HG02943 (cell line): ENCODE results near the gene EIPR1.
"Not testable (repeated sequence)": the region's sequence is repeated elsewhere in the genome, so short reads cannot be mapped to it uniquely, and the experiment has no call there.

ENCODE experiments used
- ATAC-seq: cut with Tn5 transposase; IDR thresholded peaks from one replicate; pipeline ENCODE4 v1.9.1; 2021; ENCODE audit warnings: mild to moderate bottlenecking, low read depth, moderate library complexity; ENCODE audit not compliant: unreplicated experiment

Gene EIPR1

DNA sequence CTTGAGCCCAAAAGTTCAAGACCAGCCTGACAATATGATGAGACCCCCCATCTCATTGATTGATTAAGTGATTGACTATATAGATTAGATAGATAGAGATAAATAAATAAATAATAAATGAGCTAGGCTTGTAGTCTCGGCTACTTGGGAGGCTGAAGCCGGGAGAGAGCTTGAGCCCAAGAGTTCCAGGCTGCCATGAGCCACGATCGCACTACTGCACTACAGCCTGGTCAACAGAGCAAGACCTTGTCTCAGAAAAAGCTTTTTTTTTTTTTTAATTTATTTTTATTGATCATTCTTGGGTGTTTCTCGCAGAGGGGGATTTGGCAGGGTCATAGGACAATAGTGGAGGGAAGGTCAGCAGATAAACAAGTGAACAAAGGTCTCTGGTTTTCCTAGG, 12.4 kb downstream of the EIPR1 start:
- no peak for ATAC-seq

DNA sequence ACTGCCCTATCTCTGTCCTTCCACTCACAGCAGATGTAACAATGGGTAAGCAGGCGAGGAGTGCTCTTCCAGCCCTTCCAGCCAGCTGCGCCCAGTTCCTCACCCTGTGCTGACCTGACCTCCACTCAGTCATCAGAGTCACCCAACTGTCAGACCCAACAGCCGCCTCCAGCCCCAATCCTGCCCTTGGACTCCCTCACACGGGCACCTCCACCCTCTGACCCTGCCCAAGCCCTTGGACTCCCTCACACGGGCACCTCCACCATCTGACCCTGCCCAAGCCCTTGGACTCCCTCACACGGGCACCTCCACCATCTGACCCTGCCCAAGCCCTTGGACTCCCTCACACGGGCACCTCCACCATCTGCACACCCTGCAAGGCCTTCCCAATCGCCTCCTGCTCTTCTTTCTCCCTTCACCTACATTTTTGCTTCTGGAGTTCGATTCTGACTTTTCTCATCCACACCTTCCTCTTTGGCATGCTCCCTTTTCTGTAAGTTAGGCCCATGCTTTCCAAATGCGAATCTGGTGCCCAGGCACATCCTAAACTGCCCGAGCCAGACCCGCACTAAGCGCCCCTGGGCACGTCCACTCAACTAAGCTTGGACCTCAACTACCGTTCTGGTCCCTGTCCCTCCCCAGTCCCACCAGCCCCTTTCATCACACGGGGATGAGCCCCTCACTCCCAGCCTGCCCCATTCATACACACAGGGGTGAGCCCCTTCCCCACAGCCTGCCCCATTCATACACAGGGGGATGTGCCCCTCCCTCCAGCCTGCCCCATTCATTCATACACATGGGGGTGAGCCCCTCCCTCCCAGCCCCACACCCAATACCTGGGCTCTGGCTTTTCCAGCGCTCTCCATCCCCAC, 15.9 kb downstream of the EIPR1 start:
- ATAC-seq: no peak

DNA sequence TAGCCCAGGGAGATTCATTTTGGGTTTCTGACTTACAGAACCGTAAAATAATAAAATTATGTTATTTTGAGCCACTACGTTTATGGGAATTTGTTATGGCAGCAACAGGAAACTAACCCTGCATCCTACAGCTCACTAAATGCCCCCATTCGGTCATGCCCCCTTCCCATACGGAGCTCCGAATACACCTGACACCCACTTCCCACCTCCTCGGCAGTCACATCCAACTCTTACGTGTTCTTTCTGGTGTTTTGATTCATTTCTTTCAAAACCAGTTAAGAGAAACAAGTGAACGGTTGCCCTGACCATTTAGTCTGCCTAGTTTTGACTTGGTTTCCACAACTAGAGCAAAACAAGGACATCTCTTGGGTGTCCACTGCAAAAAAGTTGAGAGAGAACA, 19.7 kb downstream of the EIPR1 start:
- ATAC-seq: no peak

DNA sequence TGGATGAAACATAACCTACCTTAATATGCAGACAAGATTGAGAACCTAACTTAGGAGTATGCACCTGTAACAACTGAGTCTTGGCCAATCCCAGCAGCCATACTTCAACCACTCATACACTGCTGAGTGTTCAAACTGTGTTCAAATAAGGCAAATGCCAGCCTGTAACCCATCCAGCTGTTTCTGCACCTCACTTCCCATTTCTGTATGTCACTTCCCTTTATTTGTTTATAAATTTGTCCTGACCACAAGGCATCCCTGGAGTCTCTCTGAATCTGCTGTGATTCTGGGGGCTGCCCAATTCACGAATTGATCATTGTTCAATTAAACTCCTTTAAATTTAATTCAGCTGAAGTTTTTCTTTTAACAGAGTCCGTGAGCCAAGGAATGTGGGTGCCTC, 20.2 kb downstream of the EIPR1 start:
- not testable (repeated sequence) for ATAC-seq

DNA sequence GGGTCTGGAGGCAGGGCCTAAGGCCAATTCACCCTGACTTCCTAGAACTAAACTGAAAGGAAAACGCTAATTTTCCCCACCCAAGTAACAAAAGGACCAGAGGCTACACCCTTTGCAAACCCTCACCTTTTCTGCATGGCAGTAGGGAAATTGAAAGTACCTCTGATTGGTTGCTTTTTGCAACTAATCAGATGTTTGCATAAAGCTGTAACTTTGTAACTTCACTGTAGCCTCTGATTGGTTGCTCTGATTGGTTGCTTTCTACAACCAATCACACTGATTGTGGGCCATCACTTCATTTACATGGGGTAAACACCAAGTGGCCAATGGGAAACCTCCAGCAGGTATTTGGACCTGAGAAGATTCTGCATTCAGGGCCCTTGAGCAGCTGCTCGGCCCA, 20.8 kb downstream of the EIPR1 start:
- no peak for ATAC-seq

DNA sequence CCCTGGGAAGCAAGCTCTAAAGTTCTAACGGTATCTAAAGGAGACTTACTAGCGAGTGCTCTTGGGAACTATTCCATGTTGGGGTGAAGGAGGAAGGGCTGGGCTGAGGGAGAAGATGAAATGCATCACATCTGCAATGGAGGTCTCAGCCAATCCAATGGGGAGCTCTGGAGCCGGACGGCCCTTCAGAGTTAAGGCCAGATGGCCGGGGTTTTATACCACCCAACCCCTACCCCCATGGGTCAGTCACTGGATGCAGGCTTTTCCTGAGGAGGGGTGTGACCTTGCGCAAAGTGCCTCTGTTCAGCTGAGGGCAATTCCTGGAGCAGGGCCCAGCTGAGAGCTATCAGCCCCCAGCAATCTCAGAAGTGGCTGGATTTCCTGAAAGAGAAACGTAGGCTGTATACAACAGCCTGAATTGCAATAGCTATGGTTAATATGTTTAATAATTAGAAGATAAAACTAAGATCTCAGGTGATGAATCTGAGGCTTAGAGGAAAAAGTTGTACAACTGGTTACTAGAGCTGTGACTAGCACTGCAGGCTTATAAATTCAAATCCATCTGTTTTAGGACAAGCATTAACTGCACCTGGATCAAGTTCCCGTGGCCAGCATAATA, 21.6 kb downstream of the EIPR1 start:
- ATAC-seq: no peak

DNA sequence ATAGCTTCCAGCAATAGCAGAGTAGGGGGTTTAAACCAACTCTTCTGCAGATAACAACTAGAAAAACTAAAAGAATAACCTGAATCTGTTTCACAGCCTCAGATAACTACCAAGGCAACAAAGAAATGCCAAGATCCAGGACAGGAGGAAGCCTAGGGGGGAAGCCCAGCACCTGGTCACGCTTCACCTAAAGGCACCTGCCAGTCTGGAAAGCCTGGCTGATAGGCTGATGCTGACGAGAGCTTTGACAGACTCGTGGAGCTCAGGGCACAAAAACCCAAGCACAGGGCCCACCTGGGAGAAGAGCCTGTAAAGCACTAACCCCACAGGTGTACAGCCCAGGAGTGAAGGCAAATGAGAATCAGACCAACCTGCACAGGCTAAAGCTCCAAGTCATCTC, 22.6 kb downstream of the EIPR1 start:
- ATAC-seq: no peak

DNA sequence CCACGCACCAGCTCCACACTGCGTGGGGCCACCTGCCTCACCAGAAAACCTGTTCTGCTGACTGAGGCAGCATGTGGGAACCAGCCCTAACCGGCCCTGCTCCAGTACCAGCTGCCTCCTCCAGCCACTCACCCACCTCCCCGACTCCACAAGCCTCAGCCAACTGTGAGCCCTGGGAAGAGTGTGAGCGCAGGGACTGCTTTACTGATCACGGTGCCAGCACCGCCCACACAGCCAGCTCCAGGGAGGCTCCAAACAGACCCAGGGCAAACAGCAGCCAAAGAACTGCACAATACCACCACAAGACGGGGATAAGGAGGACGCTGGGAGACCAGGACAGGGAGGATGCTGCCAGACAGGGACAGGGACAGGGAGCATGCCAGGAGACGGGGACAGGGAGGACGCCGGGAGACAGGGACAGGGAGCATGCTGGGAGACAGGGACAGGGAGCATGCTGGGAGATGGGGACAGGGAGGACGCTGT, 28.4 kb downstream of the EIPR1 start:
- no peak for ATAC-seq

DNA sequence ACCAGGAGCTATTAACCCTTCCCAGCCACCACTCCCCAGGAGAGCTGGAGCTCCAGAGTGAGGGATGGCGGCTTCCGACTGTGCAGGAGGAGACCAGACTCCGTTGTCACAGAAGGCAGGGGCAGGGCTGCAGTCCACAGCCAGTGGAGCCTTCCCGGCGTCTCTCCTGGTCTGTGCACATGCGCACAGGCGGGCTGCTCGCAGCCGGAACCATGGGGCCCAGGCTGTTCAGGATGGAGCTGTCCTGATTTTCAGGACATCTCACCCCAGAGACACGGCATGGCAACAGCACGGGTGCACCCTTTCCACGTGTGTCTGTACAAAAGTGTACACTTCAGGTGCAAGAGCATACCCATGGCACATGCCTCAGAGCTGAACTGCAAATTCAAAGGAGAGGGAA, 28.9 kb downstream of the EIPR1 start:
- no peak for ATAC-seq

DNA sequence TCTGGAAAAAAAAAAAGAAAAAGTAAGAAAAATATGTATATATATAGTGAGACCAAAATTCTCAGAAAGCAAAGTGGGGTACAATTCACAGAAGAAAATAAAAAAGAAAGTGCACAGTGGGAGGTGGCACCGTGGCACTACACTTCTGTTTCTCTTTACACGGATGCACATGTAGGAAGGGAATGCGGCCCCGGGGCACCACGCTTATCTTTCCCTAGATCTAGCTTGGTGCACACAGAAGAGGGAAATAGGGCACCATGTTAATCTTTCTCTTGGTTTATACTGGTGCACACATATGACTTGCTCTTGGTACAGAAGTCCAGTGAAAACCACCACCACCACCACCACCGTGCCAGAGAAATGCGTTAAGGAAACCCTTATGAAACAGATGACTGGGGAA, 32.0 kb downstream of the EIPR1 start:
- no peak for ATAC-seq

DNA sequence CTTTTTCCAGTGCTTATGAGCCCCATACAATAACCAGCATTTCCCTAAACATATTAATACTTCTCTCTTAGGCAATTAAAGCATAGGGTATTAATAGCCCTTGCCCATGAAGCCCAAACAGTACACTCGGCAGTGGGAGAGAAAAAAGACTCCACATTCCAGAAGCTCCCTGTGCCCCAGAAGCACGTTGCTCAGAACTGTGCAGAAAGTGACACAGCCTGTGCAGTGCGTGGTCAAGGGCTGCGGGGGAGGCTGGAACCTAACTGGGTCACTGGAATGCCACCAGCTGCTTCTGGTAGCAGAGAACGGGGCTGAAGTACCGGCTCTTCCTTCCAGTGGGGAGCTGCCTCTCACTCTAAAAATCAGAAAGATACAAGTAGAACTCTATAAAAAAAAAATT, 32.7 kb downstream of the EIPR1 start:
- no peak for ATAC-seq

DNA sequence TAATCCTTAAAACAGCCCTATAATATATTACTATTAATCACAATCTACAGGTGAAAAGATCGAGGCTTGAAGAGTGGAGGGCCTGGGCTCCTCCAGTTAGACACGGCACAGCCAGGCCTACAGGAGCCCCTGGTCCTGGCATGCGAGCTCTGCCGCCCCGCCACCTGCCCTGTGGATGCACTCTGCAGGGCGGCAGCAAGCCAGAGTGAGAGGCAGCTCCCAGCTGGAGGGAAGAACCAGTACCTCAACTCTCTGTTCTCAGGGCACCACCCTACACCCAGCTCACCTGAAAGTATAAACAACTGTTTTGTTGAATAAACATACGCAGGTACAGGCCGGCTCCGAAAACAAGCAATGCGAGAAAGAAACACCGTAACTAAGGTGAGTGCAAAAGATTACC, 34.6 kb downstream of the EIPR1 start:
- no peak for ATAC-seq

DNA sequence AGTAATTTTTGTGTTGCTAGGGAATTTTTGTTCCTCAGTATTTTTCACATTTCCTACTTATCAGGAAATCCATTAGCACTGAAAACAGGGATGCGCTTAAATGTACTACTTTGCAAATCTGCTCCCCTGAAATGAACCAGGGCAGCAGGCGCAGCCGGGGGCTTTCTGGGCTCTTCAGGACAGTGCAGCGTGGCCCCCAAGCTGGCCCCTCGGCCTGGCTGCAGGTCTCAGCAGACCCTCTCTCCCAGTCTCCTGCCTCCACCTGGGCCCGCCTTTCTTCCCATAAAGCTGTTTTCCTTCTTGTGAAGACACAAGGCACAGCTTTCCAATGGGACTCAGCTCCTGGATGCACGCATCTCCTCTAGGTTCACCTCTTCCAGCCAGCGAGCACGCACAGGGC, 35.3 kb downstream of the EIPR1 start:
- no peak for ATAC-seq

DNA sequence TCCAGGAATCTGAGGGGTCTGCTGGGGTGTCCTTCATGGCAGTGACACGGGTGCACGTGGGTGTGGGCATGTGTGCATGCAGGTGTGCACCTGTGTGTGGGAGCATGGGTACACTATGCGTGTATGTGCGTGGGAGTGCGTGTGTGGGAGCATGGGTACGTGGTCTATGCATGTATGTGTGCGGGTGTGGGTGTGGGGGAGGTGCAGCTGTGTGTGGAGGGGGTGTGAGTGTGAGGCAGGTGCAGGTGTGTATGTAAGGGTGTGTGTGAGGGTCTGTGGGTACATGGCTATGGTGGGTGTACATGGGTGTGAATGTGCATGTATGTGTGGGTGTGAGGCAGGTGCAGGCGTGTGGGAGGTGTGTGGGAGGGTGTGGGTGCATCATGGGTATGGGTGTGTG, 36.3 kb downstream of the EIPR1 start:
- no peak for ATAC-seq

DNA sequence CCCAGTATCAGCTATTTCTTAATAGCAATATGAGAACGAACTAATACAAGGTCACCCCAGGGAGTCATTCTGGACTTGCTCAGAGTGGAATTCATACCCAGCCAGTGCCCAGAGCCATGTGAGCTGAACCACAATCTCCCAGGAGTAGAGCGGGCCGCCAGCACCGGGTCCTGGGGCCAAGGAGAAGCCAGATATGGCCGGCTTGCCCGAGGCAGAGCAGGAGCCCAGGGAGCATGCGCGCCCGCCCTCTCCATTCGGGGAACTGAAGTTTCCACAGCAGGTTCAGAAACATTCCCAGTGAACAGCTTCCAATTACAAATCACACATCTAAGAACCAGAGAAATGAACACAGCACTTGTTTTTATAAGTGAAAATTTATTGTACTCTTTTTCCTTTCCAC, 37.5 kb downstream of the EIPR1 start:
- no peak for ATAC-seq

DNA sequence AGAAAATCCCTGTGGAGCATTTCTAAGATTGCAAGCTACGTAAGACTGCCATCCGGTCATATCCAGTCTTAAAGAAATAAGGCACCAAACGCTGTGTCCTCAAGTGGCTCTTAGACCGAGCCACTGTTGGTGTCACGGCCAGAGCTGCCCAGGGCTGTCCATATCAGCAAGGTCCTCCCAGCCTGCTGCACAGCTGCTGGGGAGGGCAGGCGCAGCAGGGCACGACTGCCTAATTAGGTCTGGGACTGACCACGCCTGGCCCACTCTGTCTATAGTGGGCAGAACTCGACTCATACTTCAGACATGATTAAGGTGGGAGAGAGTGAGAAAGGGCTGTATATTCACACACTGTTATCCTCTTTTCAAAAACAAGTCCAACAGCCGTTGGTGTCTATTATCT, 39.3 kb downstream of the EIPR1 start:
- ATAC-seq: no peak

DNA sequence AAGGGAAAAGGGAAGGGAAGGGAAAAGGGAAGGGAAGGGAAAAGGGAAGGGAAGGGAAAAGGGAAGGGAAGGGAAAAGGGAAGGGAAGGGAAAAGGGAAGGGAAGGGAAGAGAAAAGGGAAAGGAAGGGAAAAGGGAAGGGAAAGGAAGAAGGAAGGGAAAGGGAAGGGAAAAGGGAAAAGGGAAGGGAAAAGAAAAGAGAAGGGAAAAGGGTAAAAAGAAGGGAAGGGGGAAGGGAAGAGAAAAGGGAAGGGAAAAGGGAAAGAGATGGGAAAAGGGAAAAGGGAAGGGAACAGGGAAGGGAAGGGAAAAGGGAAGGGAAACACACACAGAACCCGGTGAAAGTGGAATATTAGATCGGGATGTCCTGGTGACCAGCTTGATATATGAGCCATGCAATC, 40.8 kb downstream of the EIPR1 start:
- no peak for ATAC-seq

DNA sequence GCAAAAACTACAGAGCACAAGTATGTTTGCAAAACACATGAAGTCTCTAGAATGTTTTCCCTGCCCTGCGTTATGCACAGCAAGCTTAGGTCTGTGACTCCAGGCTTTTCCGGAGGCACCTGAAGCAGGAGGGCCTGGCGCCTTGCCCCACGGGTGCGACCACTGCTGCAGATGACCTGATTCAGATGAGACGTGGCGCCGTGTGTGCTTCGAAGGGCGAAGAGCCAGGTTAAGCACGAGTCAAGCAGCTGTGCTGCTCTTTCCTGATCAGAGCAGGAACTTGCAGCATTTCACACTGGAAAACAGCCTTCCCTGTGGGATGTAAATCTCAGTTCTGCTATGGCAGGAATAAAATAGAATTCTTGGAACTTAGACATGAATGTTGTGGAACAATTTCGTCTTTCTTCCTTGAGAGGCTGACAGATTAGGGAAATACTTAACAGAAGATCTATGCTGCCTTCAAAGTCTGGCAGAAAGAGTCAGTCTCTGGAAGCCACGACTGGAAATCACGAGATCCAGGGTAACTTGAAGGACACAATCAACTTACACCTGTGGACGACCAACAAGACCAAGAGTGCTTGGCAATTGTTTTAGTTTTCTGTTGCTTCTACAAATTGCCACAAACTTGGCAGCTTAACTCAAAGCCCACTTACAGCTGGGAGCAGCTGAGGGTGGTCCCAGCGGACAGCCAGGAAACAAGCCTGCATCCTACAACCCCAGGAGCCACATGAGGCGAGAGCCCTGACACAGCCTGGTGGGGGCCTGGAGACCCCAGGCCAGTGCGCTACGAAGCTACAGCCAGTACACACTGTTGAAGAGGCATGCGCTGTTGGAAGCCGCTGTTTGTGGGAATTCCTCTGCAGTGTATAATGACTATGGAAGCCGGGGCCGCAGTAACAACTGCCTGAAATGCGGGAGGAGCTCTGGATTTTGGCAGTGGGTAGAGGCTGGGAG, 42.9 kb downstream of the EIPR1 start:
- ATAC-seq: no peak

DNA sequence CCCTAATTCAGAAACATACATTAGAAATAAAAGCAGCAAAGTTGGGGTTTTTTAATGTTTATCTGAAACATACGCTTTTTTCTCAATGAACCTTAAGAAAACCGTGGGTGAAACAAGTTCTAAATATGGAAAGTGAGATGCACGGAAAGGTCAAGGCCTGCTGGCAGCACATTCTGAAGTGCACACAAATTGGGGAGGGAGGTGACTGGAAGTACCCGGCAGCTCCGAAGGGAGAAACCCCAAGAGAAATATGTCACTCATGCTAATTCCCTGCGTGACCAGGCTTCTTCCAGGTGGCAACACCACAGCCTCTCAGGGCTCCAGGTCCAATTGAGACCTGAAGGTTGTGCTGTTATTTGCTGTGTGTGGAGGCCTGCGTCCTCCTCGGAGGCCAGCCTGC, 45.5 kb downstream of the EIPR1 start:
- no peak for ATAC-seq

DNA sequence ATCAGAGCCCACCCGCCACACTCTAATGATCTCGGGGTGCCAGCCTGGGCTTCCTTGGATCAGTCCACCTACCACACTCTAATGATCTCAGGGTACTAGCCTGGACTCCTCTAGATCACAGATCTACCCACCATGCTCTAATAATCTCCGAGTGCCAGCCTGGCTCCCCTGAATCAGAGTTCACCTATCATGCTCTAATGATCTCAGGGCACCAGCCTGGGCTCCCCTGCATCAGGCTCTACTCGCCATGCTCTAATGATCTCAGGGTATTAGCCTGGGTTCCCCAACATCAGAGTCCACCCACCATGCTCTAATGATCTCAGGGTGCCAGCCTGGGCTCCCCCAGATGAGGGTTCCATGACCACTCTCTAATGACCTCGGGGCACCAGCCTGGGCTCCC, 48.1 kb downstream of the EIPR1 start:
- no peak for ATAC-seq

DNA sequence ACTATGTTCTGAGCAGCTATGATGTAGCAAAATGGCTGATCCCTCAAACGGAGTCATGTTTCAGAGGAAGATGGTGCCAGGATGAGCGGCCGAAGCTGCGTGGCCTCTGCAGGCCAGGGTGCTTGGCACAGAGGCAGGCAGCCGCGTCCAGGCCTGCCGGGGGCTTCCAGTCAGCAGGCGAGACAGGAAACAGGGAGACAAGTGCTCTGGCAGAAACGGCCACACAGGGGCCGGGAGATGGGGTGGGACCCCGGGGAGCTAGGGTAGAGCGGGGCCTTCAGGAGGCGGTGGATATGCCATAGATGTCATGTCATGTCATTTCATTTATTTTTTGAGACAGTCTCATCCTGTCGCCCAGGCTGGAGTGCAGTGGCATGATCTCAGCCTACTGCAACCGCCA, 50.7 kb downstream of the EIPR1 start:
- no peak for ATAC-seq
